OCI-LY3 (cell line): ENCODE data around the gene TTC28.

Source experiments
- CTCF ChIP-seq: fragments of 200-600, 300-600 bp; sonication (generic); IDR thresholded peaks from 2 replicates; pipeline ENCODE4 v1.5.1; 2014; ENCODE audit warnings: antibody characterized with exemption, low read length, low read depth
- EZH2phosphoT487 ChIP-seq: fragments of 200-600 bp; shearing (Covaris generic); IDR thresholded peaks from 2 replicates; pipeline ENCODE4 v1.6.1; 2018; ENCODE audit warnings: antibody characterized with exemption, mixed run types, low read depth

- no peak for TF ChIP-seq CTCF
- no peak for TF ChIP-seq EZH2phosphoT487
Observed at GRCh38 chr22:28120691-28121592, 558.7 kb downstream of the TTC28 start.
